Neural cell (in vitro differentiated cells): ENCODE measurements around the gene COL8A1. TPM values are rescaled to one million over a fixed set of nuclear protein-coding genes. Genes with fewer than 3 reads are reported as not detected.

Experiments
- H2AFZ ChIP-seq: fragments of 200-600, 300-800 bp; sonication (generic), shearing (Covaris generic); 2 replicates; pipeline ENCODE4 v1.6.0; 2014; ENCODE audit warnings: low read depth, mild to moderate bottlenecking, antibody characterized with exemption, low read length, moderate library complexity
- H3F3A ChIP-seq: fragments of 200-600 bp; shearing (Covaris generic); 2 replicates; pipeline ENCODE4 v1.6.1; 2016; ENCODE audit warnings: mild to moderate bottlenecking, moderate library complexity, mixed read lengths, antibody characterized with exemption, low read length; ENCODE audit not compliant: insufficient read depth, poor library complexity, severe bottlenecking
- H3K27ac ChIP-seq: fragments of 200-600, 300-800 bp; sonication (generic), shearing (Covaris generic); 2 replicates; pipeline ENCODE4 v1.5.1; 2014; ENCODE audit warnings: mild to moderate bottlenecking, low read length, moderate library complexity
- H3K27me3 ChIP-seq: fragments of 300-800, 200-600 bp; sonication (generic), shearing (Covaris generic); 2 replicates; pipeline ENCODE4 v1.6.0; 2014; ENCODE audit warnings: mild to moderate bottlenecking, low read depth, low read length, moderate library complexity; ENCODE audit not compliant: insufficient read depth
- H3K36me3 ChIP-seq: fragments of 300-800, 200-600 bp; sonication (generic), shearing (Covaris generic); 2 replicates; pipeline ENCODE4 v1.5.1; 2014; ENCODE audit warnings: mild to moderate bottlenecking, antibody characterized with exemption, low read length, moderate library complexity; ENCODE audit not compliant: insufficient read depth
- H3K4me2 ChIP-seq: fragments of 300-800, 200-600 bp; sonication (generic), shearing (Covaris generic); 2 replicates; pipeline ENCODE4 v1.6.0; 2014; ENCODE audit warnings: mild to moderate bottlenecking, low read length
- H3K4me3 ChIP-seq: fragments of 300-800, 200-600 bp; sonication (generic), shearing (Covaris generic); 2 replicates; pipeline ENCODE4 v1.5.1; 2014; ENCODE audit warnings: mild to moderate bottlenecking, low read length, moderate library complexity
- H3K79me2 ChIP-seq: fragments of 200-600 bp; shearing (Covaris generic); replicated peaks from 2 replicates; pipeline ENCODE4 v1.6.0; 2014; ENCODE audit warnings: mild to moderate bottlenecking, low read length, moderate library complexity; ENCODE audit not compliant: insufficient read depth
- H3K9ac ChIP-seq: fragments of 300-800, 200-600 bp; sonication (generic), shearing (Covaris generic); 2 replicates; pipeline ENCODE4 v1.6.1; 2016; ENCODE audit warnings: mild to moderate bottlenecking, low read length, mixed read lengths
- H3K9me2 ChIP-seq: fragments of 200-600 bp; shearing (Covaris generic); 2 replicates; pipeline ENCODE4 v1.6.1; 2016; ENCODE audit warnings: mild to moderate bottlenecking, low read length, mixed read lengths; ENCODE audit not compliant: insufficient read depth
- H3K9me3 ChIP-seq: fragments of 200-600, 300-800 bp; sonication (generic), shearing (Covaris generic); 2 replicates; pipeline ENCODE4 v1.6.1; 2016; ENCODE audit warnings: mild to moderate bottlenecking, mixed run types, low read length, moderate library complexity, mixed read lengths
- H4K20me1 ChIP-seq: fragments of 200-600 bp; shearing (Covaris generic); 2 replicates; pipeline ENCODE4 v1.6.1; 2016; ENCODE audit warnings: mild to moderate bottlenecking, mixed run types; ENCODE audit not compliant: insufficient read depth
- CTCF ChIP-seq: fragments of 450-650 bp; IDR thresholded peaks from 2 replicates; pipeline ENCODE4 v1.5.1; 2014; ENCODE audit warnings: antibody characterized with exemption, mild to moderate bottlenecking, moderate library complexity; ENCODE audit not compliant: poor library complexity, severe bottlenecking
- EP300 ChIP-seq: fragments of 450-650 bp; conservative IDR thresholded peaks from 2 replicates; pipeline ENCODE4 v1.6.1; 2014; ENCODE audit warnings: antibody characterized with exemption, mild to moderate bottlenecking, moderate library complexity; ENCODE audit not compliant: poor library complexity, severe bottlenecking
- EZH2 ChIP-seq: fragments of 200-600, 300-800 bp; shearing (Covaris generic), sonication (generic); IDR thresholded peaks from 2 replicates; pipeline ENCODE4 v1.6.1; 2014; ENCODE audit warnings: antibody characterized with exemption, low read length, borderline replicate concordance, mild to moderate bottlenecking; ENCODE audit not compliant: insufficient read depth, poor library complexity, severe bottlenecking
- MXI1 ChIP-seq: fragments of 450-650 bp; conservative IDR thresholded peaks from 2 replicates; pipeline ENCODE4 v1.6.1; 2014; ENCODE audit warnings: antibody characterized with exemption, mild to moderate bottlenecking; ENCODE audit not compliant: poor library complexity, severe bottlenecking
- POLR2AphosphoS5 ChIP-seq: IDR thresholded peaks from 2 replicates; pipeline ENCODE4 v1.6.1; 2012
- RAD21 ChIP-seq: fragments of 450-650 bp; conservative IDR thresholded peaks from 2 replicates; pipeline ENCODE4 v1.6.1; 2014; ENCODE audit warnings: antibody characterized with exemption, mild to moderate bottlenecking, moderate library complexity
- SMC3 ChIP-seq: fragments of 450-650 bp; conservative IDR thresholded peaks from 2 replicates; pipeline ENCODE4 v1.6.1; 2014; ENCODE audit warnings: antibody characterized with exemption, mild to moderate bottlenecking, moderate library complexity; ENCODE audit not compliant: poor library complexity
- TAF1 ChIP-seq: IDR thresholded peaks from 2 replicates; pipeline ENCODE4 v1.6.1; 2012; ENCODE audit warnings: low read depth
- polyA plus RNA-seq: library from polyadenylated mRNA; depleted of rRNA; stranded (reverse); fragments of >200 nt; gene quantifications from 2 replicates; pipeline ENCODE4 v1.2.3, GENCODE V29; 2014
- TF ChIP-seq, protein P1 (sequence below): IDR thresholded peaks from 2 replicates; pipeline ENCODE4 v1.6.1; 2012; ENCODE audit warnings: borderline replicate concordance

Gene COL8A1
- polyA plus RNA-seq, 1 donor from 2014 or later: 0.04 TPM

- H3K79me2 ChIP-seq: no peaks in the 10 kb centered on the region
- no peaks in the 10 kb centered on the region for H3K9me3 ChIP-seq
- H3K36me3 ChIP-seq: no peaks in the 10 kb centered on the region
- H4K20me1 ChIP-seq: no peaks in the 10 kb centered on the region
- H3K9ac ChIP-seq: no peak overlapping the region
- no peak overlapping the region for H3K4me2 ChIP-seq
- H2AFZ ChIP-seq: no peak overlapping the region
- H3F3A ChIP-seq: no peaks in the 10 kb centered on the region
- no peak for TF ChIP-seq EZH2
- TF ChIP-seq, protein P1, sequence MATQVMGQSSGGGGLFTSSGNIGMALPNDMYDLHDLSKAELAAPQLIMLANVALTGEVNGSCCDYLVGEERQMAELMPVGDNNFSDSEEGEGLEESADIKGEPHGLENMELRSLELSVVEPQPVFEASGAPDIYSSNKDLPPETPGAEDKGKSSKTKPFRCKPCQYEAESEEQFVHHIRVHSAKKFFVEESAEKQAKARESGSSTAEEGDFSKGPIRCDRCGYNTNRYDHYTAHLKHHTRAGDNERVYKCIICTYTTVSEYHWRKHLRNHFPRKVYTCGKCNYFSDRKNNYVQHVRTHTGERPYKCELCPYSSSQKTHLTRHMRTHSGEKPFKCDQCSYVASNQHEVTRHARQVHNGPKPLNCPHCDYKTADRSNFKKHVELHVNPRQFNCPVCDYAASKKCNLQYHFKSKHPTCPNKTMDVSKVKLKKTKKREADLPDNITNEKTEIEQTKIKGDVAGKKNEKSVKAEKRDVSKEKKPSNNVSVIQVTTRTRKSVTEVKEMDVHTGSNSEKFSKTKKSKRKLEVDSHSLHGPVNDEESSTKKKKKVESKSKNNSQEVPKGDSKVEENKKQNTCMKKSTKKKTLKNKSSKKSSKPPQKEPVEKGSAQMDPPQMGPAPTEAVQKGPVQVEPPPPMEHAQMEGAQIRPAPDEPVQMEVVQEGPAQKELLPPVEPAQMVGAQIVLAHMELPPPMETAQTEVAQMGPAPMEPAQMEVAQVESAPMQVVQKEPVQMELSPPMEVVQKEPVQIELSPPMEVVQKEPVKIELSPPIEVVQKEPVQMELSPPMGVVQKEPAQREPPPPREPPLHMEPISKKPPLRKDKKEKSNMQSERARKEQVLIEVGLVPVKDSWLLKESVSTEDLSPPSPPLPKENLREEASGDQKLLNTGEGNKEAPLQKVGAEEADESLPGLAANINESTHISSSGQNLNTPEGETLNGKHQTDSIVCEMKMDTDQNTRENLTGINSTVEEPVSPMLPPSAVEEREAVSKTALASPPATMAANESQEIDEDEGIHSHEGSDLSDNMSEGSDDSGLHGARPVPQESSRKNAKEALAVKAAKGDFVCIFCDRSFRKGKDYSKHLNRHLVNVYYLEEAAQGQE: no peak
- TF ChIP-seq SMC3: no peak
- TF ChIP-seq CTCF: no peak
- TF ChIP-seq RAD21: no peak
- no peak for TF ChIP-seq TAF1
- no peak overlapping the region for H3K27ac ChIP-seq
- H3K27me3 ChIP-seq: no peaks in the 10 kb centered on the region
- no peak overlapping the region for H3K4me3 ChIP-seq
- H3K9me2 ChIP-seq: no peaks in the 10 kb centered on the region
These were observed 21.6 kb downstream of the COL8A1 start for GRCh38 chr3:99659951-99660350.

GRCh38 chr3:99662838-99663570 lies 24.6 kb downstream of the COL8A1 start:
- Histone ChIP-seq H3K9ac (no peak overlapping the region), H4K20me1 (no peaks in the 10 kb centered on the region), H3K9me2 (no peaks in the 10 kb centered on the region), H3K9me3 (no peaks in the 10 kb centered on the region), H3K4me2 (no peak overlapping the region), H3K4me3 (no peak overlapping the region), H2AFZ (no peak overlapping the region), H3K27me3 (no peaks in the 10 kb centered on the region), H3K79me2 (no peaks in the 10 kb centered on the region), H3K27ac (no peak overlapping the region), H3K36me3 (no peaks in the 10 kb centered on the region), H3F3A (no peaks in the 10 kb centered on the region)
- TF ChIP-seq TAF1 (no peak), MXI1 (no peak), SMC3 (no peak), EZH2 (no peak), EP300 (no peak), RAD21 (no peak), POLR2AphosphoS5 (no peak), CTCF (no peak)
- TF ChIP-seq, protein P1: no peak
